ENCODE results near the gene KCNC1. TPM values are rescaled to one million over a fixed set of nuclear protein-coding genes. Genes with fewer than 3 reads are reported as not detected.

KCNC1 gene
- total RNA-seq, 1 experiment from 2014 or later = 0.26 TPM

DNA sequence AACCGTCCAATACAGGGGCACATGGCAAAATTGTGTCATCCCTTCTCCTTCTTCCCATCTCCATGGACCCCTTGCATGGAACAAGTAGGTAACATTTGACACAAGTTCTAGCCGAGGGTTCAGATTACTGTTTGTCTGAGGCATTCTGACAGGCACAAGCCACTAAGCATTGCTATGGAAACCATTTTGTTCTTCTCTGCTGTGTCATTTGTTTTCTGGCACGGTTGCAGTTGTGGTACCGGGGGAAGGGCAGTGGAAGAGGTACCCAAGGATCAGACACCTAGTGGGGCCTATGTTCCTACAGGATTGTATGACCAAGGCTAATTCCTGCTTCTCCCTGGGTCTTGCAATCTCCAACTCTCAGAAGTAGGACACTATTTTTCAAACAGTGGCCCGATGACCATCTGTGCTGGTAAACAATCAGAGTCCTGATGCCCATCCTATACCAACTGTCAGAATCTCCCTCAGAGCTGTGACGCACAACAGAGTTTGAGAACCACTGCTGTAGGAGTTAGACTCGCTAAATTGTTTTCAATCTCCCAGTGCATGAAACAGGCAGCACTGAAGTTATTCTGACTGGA is 69.3 kb downstream of the KCNC1 start:
- no TSS peak for BruUV-seq (replicated peaks)
- Mint-ChIP-seq H3K4me3 (ENCODE audit: low read depth, unreplicated experiment) (no peak overlapping the region), H3K36me3 (ENCODE audit: insufficient read depth, unreplicated experiment) (no peaks in the 10 kb centered on the region), H3K4me1 (ENCODE audit: low read depth, unreplicated experiment) (no peaks in the 10 kb centered on the region), H3K9me3 (ENCODE audit: low read depth, unreplicated experiment) (peaks cover under 1% of the 10 kb centered on the region), H3K27ac (ENCODE audit: unreplicated experiment) (no peak overlapping the region), H3K27me3 (ENCODE audit: unreplicated experiment) (no peaks in the 10 kb centered on the region)
- TF ChIP-seq, protein P1, sequence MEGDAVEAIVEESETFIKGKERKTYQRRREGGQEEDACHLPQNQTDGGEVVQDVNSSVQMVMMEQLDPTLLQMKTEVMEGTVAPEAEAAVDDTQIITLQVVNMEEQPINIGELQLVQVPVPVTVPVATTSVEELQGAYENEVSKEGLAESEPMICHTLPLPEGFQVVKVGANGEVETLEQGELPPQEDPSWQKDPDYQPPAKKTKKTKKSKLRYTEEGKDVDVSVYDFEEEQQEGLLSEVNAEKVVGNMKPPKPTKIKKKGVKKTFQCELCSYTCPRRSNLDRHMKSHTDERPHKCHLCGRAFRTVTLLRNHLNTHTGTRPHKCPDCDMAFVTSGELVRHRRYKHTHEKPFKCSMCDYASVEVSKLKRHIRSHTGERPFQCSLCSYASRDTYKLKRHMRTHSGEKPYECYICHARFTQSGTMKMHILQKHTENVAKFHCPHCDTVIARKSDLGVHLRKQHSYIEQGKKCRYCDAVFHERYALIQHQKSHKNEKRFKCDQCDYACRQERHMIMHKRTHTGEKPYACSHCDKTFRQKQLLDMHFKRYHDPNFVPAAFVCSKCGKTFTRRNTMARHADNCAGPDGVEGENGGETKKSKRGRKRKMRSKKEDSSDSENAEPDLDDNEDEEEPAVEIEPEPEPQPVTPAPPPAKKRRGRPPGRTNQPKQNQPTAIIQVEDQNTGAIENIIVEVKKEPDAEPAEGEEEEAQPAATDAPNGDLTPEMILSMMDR (IDR thresholded peaks at IDR 0.05; ENCODE audit: unreplicated experiment) = no peak
- intact Hi-C loops (cut with micrococcal nuclease; ENCODE audit: unreplicated experiment) = no loop called here
- no peak for DNase-seq
- CTCF ChIA-PET = no interaction called here

GRCh38 chr11:17805043-17805442 is 70.5 kb downstream of the KCNC1 start:
- Mint-ChIP-seq H3K4me1 (ENCODE audit: low read depth, unreplicated experiment) (no peaks in the 10 kb centered on the region), H3K36me3 (ENCODE audit: insufficient read depth, unreplicated experiment) (no peaks in the 10 kb centered on the region), H3K4me3 (ENCODE audit: low read depth, unreplicated experiment) (no peak overlapping the region), H3K9me3 (ENCODE audit: low read depth, unreplicated experiment) (peaks cover 2% of the 10 kb centered on the region), H3K27ac (ENCODE audit: unreplicated experiment) (no peak overlapping the region), H3K27me3 (ENCODE audit: unreplicated experiment) (no peaks in the 10 kb centered on the region)
- intact Hi-C loops (cut with micrococcal nuclease; ENCODE audit: unreplicated experiment) = no loop called here
- no peak for DNase-seq
- BruUV-seq (replicated peaks) = no TSS peak
- CTCF ChIA-PET = no interaction called here
- TF ChIP-seq, protein P1 (IDR thresholded peaks at IDR 0.05; ENCODE audit: unreplicated experiment) = no peak

DNA sequence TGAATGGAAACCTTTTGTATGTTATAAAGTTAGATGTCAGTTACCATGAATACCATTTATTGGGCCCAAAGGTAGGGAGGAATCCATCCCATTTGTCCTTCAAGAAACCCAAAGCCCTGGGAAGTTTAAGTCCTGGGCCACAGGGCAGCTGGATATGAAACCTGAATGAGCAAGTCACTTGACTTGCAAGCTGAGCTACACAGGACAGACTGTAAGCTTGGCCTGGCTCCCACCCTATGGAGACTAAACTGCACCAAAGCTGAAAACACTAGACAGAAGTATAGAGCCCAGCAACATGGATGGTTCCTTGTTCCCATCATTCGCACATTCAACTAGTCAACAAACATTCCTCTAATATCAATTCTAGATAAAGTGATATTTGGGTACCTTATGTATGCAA is 71.3 kb downstream of the KCNC1 start:
- Mint-ChIP-seq H3K27ac (ENCODE audit: unreplicated experiment) (no peak overlapping the region), H3K4me3 (ENCODE audit: low read depth, unreplicated experiment) (no peak overlapping the region), H3K36me3 (ENCODE audit: insufficient read depth, unreplicated experiment) (no peaks in the 10 kb centered on the region), H3K27me3 (ENCODE audit: unreplicated experiment) (no peaks in the 10 kb centered on the region), H3K4me1 (ENCODE audit: low read depth, unreplicated experiment) (no peaks in the 10 kb centered on the region), H3K9me3 (ENCODE audit: low read depth, unreplicated experiment) (peaks cover 2% of the 10 kb centered on the region)
- no TSS peak for BruUV-seq (replicated peaks)
- DNase-seq = no peak
- CTCF ChIA-PET = no interaction called here
- intact Hi-C loops (cut with micrococcal nuclease; ENCODE audit: unreplicated experiment) = no loop called here
- TF ChIP-seq, protein P1 (IDR thresholded peaks at IDR 0.05; ENCODE audit: unreplicated experiment) = no peak

GRCh38 chr11:17807034-17807433 is 72.5 kb downstream of the KCNC1 start:
- Mint-ChIP-seq H3K36me3 (ENCODE audit: insufficient read depth, unreplicated experiment) (no peaks in the 10 kb centered on the region), H3K27ac (ENCODE audit: unreplicated experiment) (no peak overlapping the region), H3K27me3 (ENCODE audit: unreplicated experiment) (no peaks in the 10 kb centered on the region), H3K9me3 (ENCODE audit: low read depth, unreplicated experiment) (peaks cover 2% of the 10 kb centered on the region), H3K4me1 (ENCODE audit: low read depth, unreplicated experiment) (no peaks in the 10 kb centered on the region), H3K4me3 (ENCODE audit: low read depth, unreplicated experiment) (no peak overlapping the region)
- CTCF ChIA-PET = interaction anchor here (0.6 kb wide), 1 partner anchor 39 kb away, joined by 3 read pairs; no protein-coding TSS in a partner anchor
- TF ChIP-seq, protein P1 (IDR thresholded peaks at IDR 0.05; ENCODE audit: unreplicated experiment) = no peak
- DNase-seq = no peak
- intact Hi-C loops (cut with micrococcal nuclease; ENCODE audit: unreplicated experiment) = no loop called here
- BruUV-seq (replicated peaks) = no TSS peak

Measured in Calu3 (cell line).